Activated naive CD8-positive, alpha-beta T cell treated with anti-CD3 and anti-CD28 coated beads, Interleukin-2, amount 50 U/mL, for 16 hours (primary cell): ENCODE data around the gene ARAP1.

Source experiments
- DNase-seq: peaks from one replicate; pipeline ENCODE4 v3.0.0-alpha.2; 2020; ENCODE audit warnings: low read depth, low spot score

The ARAP1 gene

DNA sequence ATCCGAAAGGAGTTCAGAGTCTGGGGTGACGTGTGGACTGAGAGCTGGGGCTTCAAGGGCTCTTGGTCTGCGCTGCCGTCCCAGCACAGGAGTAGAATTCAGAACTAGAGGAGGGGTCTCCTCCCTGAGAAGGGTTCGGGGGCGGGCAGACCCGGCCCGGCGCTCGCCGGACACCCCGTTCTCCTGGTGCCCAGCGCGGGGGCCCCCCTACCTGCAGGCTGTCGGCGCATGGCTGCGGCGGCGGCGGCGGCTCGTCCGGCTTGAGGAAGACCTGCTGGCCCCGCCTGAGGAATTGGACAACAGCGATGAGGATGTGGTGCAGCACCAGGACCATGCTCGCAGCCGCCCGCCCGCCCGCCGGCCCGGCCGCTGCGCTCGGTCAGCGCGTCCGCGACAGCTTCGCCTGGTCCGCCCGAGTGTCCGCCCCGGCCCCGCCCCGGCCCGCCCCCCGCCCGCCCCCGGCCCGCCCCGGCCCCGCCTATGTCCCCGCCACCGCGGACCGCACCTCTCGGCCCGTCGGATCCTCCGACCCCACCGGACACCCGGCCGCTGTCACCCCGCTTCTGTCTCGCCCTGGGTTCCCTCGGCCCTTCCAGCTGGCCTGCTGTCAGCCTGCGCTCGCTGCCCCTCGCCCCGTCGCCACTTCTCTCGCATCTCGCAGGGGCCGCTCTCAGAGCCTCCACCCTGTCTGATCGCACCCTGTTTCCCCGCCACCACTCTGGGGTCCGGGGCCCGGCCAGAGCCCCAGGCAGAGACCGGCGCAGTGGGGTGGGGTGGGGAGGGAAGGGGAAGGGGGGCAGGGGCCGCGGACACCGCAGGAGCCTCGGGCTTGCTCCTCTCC, 109.9 kb downstream of the ARAP1 start:
- no peak for DNase-seq

DNA sequence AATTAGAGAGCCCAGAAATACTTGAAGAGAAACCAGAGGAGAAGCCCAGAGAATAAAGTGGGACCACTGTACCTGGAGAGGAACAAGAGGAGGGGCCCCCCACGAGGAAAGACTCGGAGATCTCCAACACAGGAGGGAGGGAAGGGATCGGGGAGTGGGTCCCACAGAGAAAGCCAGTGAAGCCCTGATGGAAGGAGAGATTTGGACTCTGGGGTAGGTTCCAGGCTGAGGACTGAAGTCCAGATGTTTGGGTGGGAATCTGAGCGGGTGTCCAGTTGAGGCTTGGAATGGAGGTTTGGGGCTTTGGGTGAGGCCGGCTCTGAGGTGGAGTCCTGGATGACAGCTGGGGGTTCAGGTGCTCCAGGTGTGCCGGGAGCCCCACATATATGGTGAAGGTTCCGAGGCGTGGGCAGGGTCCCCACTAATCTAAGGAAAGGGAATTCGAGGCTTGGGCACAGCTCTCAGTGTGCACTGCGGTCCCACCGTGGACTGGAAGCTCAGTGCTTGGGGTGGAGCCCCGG, 110.6 kb downstream of the ARAP1 start:
- DNase-seq: no peak

DNA sequence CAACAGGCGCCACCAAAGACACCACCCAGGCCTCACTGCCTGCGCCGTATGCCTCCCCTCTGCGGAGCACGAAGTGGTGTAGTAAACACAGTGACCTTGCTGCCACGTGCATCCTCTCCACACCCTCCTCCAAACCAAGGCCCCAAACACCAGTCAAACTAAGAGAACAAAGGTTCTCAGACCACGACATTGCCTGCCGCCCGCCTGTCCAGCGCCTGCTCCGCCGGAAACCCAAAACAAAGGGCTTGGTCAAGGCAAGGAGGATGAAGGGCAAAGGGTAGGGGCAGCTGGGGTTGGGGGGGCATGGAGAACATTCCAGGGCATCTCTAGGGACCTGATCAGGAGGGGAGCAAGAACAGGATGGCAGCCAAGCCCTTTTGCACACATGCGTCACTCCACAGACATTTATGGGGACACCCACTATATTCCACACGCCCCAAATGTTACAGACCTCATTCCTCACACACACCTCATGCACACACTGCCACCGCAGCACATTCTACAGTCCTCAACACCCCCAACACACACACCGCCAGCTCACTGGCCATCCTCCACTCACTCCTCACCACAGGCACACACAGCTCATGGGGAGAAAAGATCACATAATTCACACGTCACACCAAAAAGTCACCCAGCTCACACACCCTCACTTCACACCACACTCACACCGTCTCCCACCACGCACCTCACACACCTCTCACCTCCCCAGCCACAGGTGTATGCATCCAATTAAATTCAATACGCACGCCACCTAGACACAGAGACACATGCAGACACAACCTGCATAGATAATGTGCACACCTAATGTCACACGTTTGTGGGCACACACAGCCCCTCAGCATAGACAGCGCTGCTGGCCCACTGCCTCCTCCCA, 112.5 kb downstream of the ARAP1 start:
- DNase-seq: no peak

DNA sequence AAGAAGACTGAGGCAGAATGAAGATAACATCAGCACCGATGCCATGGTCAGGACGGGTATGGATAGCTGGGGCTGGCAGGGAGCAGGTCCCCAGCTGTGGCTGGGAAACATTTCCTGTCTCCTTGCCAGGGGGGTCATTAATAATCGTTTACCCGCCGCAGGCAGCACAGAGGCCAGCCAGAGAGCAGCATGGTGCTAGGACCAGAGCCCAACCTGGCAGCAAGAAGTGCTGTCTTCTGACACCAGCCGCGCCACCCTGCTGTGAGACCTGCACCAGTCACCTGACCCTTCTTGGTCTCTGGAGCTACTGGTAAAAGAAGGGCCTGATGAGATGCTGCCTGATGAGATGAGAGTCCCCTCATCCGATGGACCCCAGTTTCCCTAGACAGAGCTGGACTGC, 114.3 kb downstream of the ARAP1 start:
- DNase-seq: no peak

DNA sequence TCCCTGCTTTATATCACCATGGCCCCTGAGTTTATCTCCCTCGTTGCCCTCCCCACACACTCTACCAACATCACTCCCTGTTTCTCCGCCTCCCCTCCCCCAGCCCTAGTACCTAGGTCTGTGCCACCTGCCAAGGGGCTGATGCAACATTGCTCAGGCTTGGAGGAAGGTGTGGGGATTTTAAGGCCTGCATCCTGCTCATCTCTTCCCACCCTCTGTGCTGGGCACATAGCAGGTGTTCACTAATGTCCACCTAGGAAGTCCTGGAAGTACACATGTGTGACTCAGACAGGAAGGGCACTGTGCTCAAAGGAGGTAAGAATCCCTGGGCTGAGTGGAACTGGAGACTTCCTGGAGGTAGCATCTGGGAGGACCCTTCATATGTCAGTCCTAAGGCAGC, 115.0 kb downstream of the ARAP1 start:
- no peak for DNase-seq

DNA sequence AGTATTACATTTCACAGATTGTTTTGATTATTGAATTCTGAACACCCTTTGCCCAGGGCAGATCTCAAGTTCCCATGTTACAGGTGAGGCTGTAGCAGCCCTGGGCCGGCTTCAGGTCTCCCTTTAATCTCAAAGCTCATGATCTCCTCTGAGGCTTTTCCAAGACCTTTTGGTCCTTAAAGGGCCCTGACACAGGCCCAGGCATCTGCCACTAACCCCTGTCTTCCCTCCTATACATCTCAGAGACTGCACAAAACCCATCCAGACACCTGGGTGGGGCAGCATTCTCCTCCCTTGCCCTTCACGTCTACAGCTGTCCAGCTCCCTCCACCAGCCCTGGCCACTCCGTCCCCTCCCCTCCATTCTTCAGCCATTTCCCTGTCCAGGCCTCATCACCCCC, 115.8 kb downstream of the ARAP1 start:
- no peak for DNase-seq

DNA sequence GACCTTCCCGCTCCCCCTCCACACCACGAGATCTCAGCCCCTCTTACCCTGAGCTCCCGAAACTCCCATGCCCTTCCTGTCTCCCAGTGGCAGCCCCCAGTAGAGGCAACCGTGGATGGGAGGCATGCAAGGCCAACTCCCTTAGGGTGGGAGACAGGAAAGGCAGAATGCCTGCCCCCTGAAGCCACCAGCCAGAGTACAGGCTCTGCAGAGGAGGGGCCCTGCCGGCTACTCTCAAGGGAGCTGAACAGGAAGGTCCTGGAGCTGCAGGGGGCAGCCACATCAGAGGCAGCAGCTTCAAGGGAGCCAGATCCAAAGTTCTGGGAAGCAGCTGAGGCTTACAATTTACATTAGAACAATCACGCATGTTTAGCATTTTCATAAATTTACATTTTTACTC, 116.3 kb downstream of the ARAP1 start:
- no peak for DNase-seq

DNA sequence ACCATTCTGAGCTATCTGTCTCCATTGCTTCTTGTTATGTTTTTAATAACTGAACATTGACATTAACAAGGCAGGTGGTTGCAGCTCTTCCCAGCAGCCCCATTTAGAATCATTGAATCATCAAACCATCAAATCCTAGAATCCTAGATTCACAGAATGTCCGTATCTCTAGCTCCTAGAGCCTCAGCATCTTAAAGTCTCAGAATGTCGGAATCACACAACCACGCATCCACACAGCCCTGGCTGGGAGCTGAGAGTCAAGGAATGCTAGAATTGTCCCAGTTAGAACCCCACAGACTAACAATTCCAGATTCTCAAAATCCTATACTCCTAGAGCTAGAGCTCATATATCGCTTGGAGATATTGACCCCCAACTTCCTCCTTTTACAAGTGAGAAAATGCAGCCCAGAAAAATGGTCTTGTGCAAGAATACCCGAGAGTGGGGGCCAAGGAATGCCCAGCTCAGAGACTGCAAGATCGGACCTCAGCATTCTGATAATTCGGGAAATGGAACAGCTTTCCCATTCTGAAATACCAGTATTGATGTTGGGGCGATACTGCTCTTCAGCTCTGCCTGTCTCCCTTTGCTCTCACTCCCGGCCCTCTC, 116.8 kb downstream of the ARAP1 start:
- DNase-seq: no peak
